Measurements from ENCODE around the gene COL15A1. TPM values are rescaled to one million over a fixed set of nuclear protein-coding genes. Genes with fewer than 3 reads are reported as not detected.

COL15A1 gene
- total RNA-seq, 6 experiments from 2014 or later = 0.07 to 0.58 (median 0.11) TPM; not detected in 2

DNA sequence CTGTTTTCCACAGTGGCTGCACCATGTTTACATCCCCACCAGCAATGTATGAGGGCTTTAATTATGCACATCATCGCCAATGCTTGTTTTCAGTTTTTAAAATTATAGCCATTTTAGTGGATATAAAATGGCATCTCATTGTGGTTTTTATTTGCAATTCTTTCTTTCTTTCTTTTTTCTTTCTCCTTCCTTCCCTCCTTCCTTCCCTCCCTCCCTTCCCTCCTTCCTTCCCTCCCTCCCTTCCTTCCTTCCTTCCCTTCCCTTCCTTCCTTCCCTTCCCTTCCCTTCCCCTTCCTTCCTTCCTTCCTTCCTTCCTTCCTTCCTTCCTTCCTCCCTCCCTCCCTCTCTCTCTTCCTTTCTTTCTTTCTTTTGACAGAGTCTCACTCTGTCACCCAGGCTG, 6.6 kb downstream of the COL15A1 start:
- Histone ChIP-seq H3K4me3 (no peak overlapping the region), H3K9me3 (no peaks in the 10 kb centered on the region), H3K4me1 (no peaks in the 10 kb centered on the region), H3K27ac (no peak overlapping the region), H3K27me3 (no peaks in the 10 kb centered on the region), H3K36me3 (no peaks in the 10 kb centered on the region)
- no peak for TF ChIP-seq POLR2A (IDR thresholded peaks at IDR 0.05)
- TF ChIP-seq, protein P1, sequence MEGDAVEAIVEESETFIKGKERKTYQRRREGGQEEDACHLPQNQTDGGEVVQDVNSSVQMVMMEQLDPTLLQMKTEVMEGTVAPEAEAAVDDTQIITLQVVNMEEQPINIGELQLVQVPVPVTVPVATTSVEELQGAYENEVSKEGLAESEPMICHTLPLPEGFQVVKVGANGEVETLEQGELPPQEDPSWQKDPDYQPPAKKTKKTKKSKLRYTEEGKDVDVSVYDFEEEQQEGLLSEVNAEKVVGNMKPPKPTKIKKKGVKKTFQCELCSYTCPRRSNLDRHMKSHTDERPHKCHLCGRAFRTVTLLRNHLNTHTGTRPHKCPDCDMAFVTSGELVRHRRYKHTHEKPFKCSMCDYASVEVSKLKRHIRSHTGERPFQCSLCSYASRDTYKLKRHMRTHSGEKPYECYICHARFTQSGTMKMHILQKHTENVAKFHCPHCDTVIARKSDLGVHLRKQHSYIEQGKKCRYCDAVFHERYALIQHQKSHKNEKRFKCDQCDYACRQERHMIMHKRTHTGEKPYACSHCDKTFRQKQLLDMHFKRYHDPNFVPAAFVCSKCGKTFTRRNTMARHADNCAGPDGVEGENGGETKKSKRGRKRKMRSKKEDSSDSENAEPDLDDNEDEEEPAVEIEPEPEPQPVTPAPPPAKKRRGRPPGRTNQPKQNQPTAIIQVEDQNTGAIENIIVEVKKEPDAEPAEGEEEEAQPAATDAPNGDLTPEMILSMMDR (IDR thresholded peaks at IDR 0.05) = no peak
- intact Hi-C loops (cut with DNase I) = no loop called here
- WGBS (ENCODE audit: insufficient coverage, low coverage, low lambda C conversion rate, missing lambda C conversion rate) = 80% methylated on average over 1 of the region's 1 CpG
- DNase-seq (no peak), ATAC-seq (no peak)

GRCh38 chr9:98951967-98952366, 8.3 kb downstream of the COL15A1 start:
- WGBS (ENCODE audit: insufficient coverage, low coverage, low lambda C conversion rate, missing lambda C conversion rate) = 67% methylated on average over 1 of the region's 1 CpG
- no peak overlapping the region for H3K4me3 ChIP-seq
- H3K27ac ChIP-seq = no peak overlapping the region
- no peak for TF ChIP-seq POLR2A (IDR thresholded peaks at IDR 0.05)
- TF ChIP-seq, protein P1 (IDR thresholded peaks at IDR 0.05) = no peak
- no peaks in the 10 kb centered on the region for H3K9me3 ChIP-seq
- no peaks in the 10 kb centered on the region for H3K36me3 ChIP-seq
- no peak for DNase-seq
- H3K4me1 ChIP-seq = no peaks in the 10 kb centered on the region
- H3K27me3 ChIP-seq = no peaks in the 10 kb centered on the region
- no peak for ATAC-seq
- intact Hi-C loops (cut with DNase I) = no loop called here

DNA sequence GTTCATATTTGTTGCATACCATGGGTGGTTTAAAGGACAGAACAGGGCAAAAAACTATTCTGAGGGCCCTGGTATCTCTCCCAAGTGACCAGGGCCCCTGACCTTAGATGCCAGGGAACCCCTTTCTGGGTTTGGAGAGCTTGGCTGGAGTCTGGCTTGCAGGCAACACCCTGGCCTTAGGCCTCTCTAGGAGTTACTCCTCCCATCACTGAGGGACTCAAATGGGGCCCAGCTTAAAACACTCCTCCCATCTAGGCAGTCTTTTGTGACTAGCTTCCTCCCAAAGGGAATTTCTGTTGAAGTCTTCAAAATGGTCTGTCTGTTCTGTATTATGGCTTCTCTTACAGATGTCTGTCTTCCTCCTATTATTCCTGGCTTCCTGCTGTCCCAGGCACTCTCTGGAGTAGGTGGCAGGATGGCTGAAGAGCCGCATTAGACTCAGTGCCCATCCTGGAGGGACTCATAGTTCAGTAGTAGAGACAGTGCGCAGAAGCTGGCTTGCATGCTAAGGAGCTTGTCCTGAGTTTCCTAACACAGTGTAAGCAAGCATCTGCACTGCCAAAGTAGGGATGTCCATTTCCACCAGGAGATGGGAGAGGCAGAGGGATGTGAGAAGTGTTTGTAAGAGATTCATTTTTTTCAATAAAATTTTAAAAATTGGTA, 10.0 kb downstream of the COL15A1 start:
- Histone ChIP-seq H3K36me3 (no peaks in the 10 kb centered on the region), H3K4me3 (no peak overlapping the region), H3K27ac (no peak overlapping the region), H3K27me3 (no peaks in the 10 kb centered on the region), H3K4me1 (no peaks in the 10 kb centered on the region), H3K9me3 (no peaks in the 10 kb centered on the region)
- TF ChIP-seq, protein P1 (IDR thresholded peaks at IDR 0.05) = no peak
- no peak for TF ChIP-seq POLR2A (IDR thresholded peaks at IDR 0.05)
- 76% methylated on average over 2 of the region's 2 CpGs for WGBS (ENCODE audit: insufficient coverage, low coverage, low lambda C conversion rate, missing lambda C conversion rate)
- DNase-seq (no peak), ATAC-seq (no peak)
- intact Hi-C loops (cut with DNase I) = no loop called here

DNA sequence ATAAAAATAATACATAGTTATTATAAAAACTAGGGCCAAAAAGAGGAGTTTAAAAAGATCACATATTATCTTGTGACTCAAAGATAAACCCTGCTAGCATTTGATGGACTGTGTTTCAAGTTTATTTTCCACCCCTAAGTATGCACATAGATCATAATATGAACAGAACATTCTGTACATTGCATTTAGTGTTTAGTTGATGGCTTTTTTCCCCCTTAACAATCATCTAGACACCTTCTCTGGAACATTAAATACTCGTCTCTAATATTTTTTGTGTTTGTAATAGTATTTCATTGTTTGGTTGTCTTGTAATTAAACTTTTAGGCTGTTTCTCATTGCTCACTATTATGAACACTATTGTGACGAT, 10.5 kb downstream of the COL15A1 start:
- ATAC-seq = no peak
- DNase-seq = no peak
- intact Hi-C loops (cut with DNase I) = no loop called here
- TF ChIP-seq, protein P1 (IDR thresholded peaks at IDR 0.05) = no peak
- TF ChIP-seq POLR2A (IDR thresholded peaks at IDR 0.05) = no peak
- H3K4me1 ChIP-seq = no peaks in the 10 kb centered on the region
- H3K27me3 ChIP-seq = no peaks in the 10 kb centered on the region
- H3K36me3 ChIP-seq = no peaks in the 10 kb centered on the region
- no peak overlapping the region for H3K4me3 ChIP-seq
- no peaks in the 10 kb centered on the region for H3K9me3 ChIP-seq
- WGBS (ENCODE audit: insufficient coverage, low coverage, low lambda C conversion rate, missing lambda C conversion rate) = 61% methylated on average over 2 of the region's 2 CpGs
- H3K27ac ChIP-seq = no peak overlapping the region
